Measurements from ENCODE around the gene RFTN1.

The RFTN1 gene

DNA sequence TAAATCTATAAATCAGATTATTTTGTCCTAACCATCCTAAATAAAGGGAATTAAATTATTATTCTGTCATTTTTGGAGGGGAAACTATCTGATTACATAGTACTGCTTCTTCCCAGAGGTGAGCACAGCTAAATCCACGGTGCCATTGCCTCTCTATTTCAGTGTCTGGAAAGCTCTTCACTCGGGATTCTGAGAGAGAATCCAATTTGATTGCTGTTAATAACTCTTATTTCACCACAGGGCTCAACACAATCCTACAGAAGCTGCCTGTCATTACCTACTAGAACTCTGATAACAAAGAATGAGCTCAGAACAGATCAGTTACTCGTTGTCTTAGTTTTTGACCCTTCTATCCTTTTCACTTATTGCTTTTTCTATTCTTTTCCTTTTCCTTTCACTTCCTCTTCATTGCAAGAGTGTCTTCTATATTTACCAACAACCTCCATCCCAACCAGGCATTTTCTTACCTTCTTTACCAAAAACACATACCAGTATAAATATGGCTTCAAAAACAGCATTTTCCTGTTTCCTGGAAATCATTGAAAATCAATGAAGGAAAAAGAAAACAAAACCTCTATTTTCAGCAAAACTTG, 218.1 kb downstream of the RFTN1 start:
- no peak for DNase-seq

DNA sequence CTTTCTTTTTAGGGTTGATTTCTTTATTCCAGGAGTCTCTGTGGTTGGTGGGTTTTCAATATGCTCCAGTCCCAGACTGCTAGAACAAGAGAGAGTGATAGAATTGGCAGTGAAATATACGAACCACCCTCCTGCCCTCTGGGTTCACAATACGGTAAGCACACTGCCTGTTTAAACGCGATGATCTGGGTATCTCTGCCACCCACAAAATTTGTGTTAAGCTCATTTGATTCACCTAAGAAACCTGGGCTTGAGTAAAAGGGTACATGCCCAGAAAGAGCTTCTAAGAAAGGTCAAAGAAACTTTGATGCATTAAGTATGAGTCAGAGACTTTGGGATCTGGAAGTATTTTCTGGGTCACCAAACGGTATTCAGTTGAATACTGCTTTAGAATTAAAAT, 218.7 kb downstream of the RFTN1 start:
- DNase-seq, result no peak

DNA sequence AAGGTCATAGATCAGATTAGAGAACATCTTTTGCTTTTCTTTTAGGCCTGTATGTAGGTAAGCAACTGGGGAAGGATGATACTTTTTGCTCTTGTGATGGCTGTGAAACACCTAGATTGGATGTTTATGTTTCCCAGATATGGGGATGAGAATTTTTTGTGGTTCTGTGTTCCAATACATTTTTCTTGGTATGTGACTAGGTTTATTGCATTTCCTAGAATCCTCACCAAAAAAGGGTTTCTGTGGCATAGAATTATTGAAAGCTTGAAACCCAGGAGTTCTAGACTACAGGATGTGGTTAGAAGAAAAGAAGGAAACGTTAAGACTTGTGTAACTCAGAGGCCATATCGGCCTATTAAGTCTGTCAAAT, 222.7 kb downstream of the RFTN1 start:
- no peak for DNase-seq

DNA sequence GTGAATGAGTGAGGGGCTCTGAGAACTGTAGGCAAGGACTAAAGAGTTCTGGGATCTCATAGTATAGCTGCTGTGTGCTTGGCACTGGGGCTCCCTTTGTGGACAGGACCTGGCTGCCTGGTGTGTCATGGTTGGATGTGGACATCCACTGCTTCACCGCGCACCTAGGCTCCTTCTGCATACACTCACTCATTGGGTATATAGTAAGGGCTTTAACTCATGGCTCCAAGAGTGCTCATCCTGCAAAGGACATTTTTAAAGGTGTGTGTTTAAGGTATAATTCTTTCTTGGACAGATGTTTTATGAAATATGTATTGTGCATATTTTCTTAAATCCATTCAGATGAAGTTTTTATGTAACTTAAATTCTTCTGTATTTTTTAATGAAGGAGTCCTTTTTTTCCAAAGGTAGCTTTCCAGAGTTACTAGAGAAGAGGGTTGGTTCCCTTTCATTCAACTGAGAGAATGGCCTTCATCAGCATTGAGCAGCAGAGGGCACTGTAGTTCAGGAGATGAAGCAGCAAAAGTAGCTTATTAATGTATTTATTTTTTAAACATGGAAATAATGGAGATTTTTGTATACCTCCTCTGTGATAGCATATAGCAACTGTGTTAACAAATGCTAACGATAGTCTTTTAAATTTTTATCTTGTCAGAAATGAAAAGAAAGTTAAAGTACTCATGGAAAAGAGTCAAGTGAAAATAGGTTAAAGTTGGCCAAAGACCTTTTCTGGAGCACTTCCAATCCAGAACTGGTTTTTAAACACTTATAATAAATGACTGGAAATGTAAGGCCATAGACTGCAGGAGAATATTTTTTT, 223.3 kb downstream of the RFTN1 start:
- peak; percentile 48 to 63 for DNase-seq

GRCh38 chr3:16289144-16289889, 224.2 kb downstream of the RFTN1 start:
- no peak for DNase-seq

DNA sequence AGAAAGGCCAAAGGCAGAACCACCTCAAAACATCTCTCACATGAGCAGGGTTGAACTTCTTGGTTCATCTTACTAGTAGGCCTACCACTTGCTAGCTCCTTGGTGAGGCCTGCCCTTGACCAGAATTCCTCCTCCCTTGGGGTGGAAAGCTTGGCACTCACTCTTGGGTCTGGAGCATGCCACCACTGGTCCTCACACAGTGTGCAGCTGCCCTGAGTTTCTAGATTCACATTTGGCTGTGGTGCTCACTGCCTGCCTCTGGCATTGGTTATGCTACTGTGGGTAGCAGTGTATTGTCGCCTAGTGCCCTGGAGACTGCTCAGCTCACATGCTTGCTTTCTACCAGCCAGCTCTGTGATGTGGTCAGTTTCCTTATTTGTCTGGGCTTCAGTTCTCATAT, 224.8 kb downstream of the RFTN1 start:
- no peak for DNase-seq

DNA sequence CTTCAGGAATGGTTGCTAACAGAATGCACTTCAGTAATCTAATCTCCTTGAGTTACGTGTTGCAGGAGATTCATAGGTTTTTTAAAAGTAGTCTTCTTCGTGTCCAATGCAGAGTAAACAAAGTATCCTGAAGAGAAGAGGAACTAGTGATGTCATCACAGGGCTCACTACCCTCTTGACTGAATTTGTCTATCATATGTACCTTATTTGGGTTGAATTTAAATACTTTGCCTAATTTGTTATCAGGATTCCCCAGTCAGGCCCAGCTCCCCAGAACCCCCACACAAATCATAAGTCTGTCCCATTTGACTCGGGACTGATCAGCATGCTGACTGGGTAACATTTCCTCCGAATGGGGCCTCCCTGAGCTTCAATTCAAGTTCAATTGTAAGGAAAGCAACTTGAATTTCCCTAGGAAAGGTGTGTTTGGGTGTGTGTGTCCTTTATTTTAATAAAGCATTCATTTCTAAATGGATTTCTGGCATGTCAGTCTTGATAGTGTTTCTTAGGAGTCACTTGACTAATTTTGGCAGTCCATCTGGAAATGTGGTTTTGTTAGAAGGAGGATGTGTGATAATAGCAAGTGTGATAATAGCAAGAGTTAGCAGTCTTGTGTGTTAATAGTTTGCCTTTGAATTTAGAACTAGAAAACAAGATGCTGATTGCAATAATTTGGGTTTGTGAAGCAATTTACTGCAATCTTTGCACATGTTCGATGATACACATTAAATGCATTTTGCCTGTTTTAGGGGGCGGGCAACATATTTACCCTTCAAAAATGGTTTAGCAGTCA, 226.6 kb downstream of the RFTN1 start:
- no peak for DNase-seq

GRCh38 chr3:16286161-16286560, 227.3 kb downstream of the RFTN1 start:
- peak; percentile 58 to 68 for DNase-seq

- no peak for DNase-seq
These were observed 228.9 kb downstream of the RFTN1 start for GRCh38 chr3:16284633-16285032.

GRCh38 chr3:16280671-16281070, 232.8 kb downstream of the RFTN1 start:
- DNase-seq, result no peak

- no peak for DNase-seq
These were observed 234.3 kb downstream of the RFTN1 start for GRCh38 chr3:16279010-16279801.

- DNase-seq, result no peak
These were observed 236.0 kb downstream of the RFTN1 start for GRCh38 chr3:16277471-16277870.

- DNase-seq, result no peak
These were observed 239.6 kb downstream of the RFTN1 start for GRCh38 chr3:16273867-16274266.

DNA sequence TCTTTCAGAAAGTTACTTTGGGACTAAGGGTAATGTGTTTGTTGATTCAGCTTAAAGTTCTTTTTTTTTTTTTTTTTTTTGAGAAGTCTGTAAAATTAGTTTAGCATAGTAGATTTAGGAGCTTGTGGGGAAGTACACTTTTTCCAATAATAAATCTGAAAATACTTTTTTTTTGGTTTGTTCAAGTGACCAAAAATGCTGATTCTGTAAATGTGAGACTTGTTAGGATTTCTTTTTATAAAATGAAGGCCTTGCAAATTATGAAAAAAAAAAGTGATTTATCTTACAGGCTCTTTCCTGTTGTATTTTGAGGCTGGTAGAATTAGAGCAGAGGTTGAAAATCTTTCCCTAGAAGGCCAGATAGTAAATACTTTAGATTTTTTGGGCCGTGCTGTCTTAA, 240.9 kb downstream of the RFTN1 start:
- no peak for DNase-seq

DNA sequence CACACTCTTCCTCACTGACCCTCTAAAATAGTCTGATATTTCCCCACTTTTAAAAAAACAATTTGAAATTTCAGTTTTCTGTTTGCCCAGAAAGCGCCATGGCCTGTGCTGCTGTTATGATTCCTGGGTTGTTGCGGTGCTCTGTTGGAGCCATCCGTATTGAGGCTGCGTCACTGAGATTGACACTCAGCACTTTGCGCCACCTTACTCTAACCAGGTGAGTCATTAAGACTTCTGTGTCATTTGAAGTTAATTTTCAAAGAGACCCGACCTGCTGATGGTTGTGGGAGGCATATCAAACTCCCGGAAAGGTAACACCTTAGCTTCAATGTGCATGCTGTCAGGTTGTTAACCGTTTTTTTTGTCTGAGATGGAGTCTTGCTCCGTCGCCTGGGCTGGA, 242.6 kb downstream of the RFTN1 start:
- DNase-seq, result no peak

GRCh38 chr3:16266714-16267113, 246.8 kb downstream of the RFTN1 start:
- no peak for DNase-seq
